Panc1 (cell line): ENCODE measurements around the gene SLC52A1. TPM values are rescaled to one million over a fixed set of nuclear protein-coding genes. Genes with fewer than 3 reads are reported as not detected.

Experiments used
- ATAC-seq: fragments of 200-7000 bp; cut with Tn5 transposase; 2 replicates; pipeline ENCODE4 v1.9.1; 2020; ENCODE audit warnings: mild to moderate bottlenecking, moderate library complexity
- BruUV-seq: library from RNA; stranded (reverse); fragments of 400-500 nt; replicated peaks from 2 replicates; lab custom pipeline; 2021; lab: Mats Ljungman, UMichigan
- CTCF ChIA-PET: fragments of 300-600 bp; sonication (Branson Sonifier 250); formaldehyde crosslinking; loops from one replicate; lab custom pipeline; 2022; ENCODE audit warnings: antibody characterized with exemption; lab: Charles Lee
- POLR2A ChIA-PET: fragments of 300-600 bp; sonication (Branson Sonifier 250); formaldehyde crosslinking; loops from one replicate; lab custom pipeline; 2022; ENCODE audit warnings: antibody characterized with exemption; lab: Charles Lee
- DNase-seq: peaks from one replicate; pipeline ENCODE4 v3.0.0-alpha.2; 2010; ENCODE audit warnings: low read depth, low spot score
- H3K27ac ChIP-seq: 2 replicates; pipeline ENCODE4 v1.5.1; 2011; ENCODE audit warnings: mild to moderate bottlenecking, low read length, inconsistent platforms
- H3K27me3 ChIP-seq: fragments of 200-500 bp; sonication (Bioruptor generic); 2 replicates; pipeline ENCODE4 v1.6.0; 2014; ENCODE audit warnings: low read length, inconsistent platforms; ENCODE audit not compliant: control insufficient read depth, insufficient read depth
- H3K36me3 ChIP-seq: fragments of 200-500 bp; sonication (Bioruptor generic); 2 replicates; pipeline ENCODE4 v1.5.1; 2014; ENCODE audit warnings: inconsistent platforms, mild to moderate bottlenecking, low read length, moderate library complexity; ENCODE audit not compliant: control insufficient read depth, insufficient read depth
- H3K4me1 ChIP-seq: 2 replicates; pipeline ENCODE4 v1.5.1; 2011; ENCODE audit warnings: inconsistent platforms, mild to moderate bottlenecking, low read length, moderate library complexity; ENCODE audit not compliant: control insufficient read depth, insufficient read depth
- H3K4me3 ChIP-seq, 2 experiments: 2 replicates each; pipeline ENCODE4 v1.5.1; 2011 to 2012; ENCODE audit warnings: low read depth in 2 of 2, low read length in 2 of 2, mild to moderate bottlenecking in 2 of 2, inconsistent platforms in 1 of 2, moderate library complexity in 1 of 2
- H3K9me3 ChIP-seq: fragments of 200-500 bp; sonication (Bioruptor generic); 2 replicates; pipeline ENCODE4 v1.5.1; 2014; ENCODE audit warnings: low read depth, mild to moderate bottlenecking, inconsistent platforms, low read length, moderate library complexity; ENCODE audit not compliant: control insufficient read depth, insufficient read depth
- CTCF ChIP-seq: fragments of 450-650 bp; IDR thresholded peaks from 2 replicates; pipeline ENCODE4 v1.5.1; 2017; ENCODE audit warnings: mild to moderate bottlenecking
- POLR2AphosphoS5 ChIP-seq: IDR thresholded peaks from 2 replicates; pipeline ENCODE4 v1.6.1; 2012; ENCODE audit warnings: mild to moderate bottlenecking, low read depth, low read length, moderate library complexity
- REST ChIP-seq, 2 experiments: IDR thresholded peaks; 2 replicates each; pipeline ENCODE4 v1.6.1; 2011 to 2012; ENCODE audit warnings: low read depth in 2 of 2, control low read depth in 1 of 2, low read length in 1 of 2, mild to moderate bottlenecking in 1 of 2, moderate library complexity in 1 of 2; ENCODE audit not compliant: insufficient read depth in 1 of 2
- SIN3A ChIP-seq: IDR thresholded peaks from 2 replicates; pipeline ENCODE4 v1.6.1; 2012; ENCODE audit warnings: low read depth, mild to moderate bottlenecking, low read length, moderate library complexity, borderline replicate concordance; ENCODE audit not compliant: insufficient read depth
- TCF7L2 ChIP-seq: IDR thresholded peaks from 2 replicates; pipeline ENCODE4 v1.6.1; 2011; ENCODE audit warnings: mild to moderate bottlenecking, low read depth, low read length, inconsistent platforms
- in situ Hi-C: cut with HindIII; loops from 2 replicates; pipeline ENCODE4 v1.10.0; 2016; ENCODE audit warnings: low sequenced_read_pairs, low pct_unique_long_range_greater_than_20kb
- intact Hi-C: fragments of 100-400 bp; cut with micrococcal nuclease; formaldehyde crosslinking; loops from one replicate; pipeline ENCODE4 v1.10.0; 2022; ENCODE audit not compliant: unreplicated experiment
- total RNA-seq: library from RNA; stranded (reverse); gene quantifications from one replicate; pipeline ENCODE4 v1.2.1, GENCODE V29; 2021; ENCODE audit not compliant: unreplicated experiment

Gene SLC52A1
- total RNA-seq, 1 experiment from 2014 or later, result 0.54 TPM

- H3K4me1 ChIP-seq, result no peaks in the 10 kb centered on the region
- TF ChIP-seq CTCF (no peak), POLR2AphosphoS5 (no peak), REST (IDR thresholded peaks at IDR 0.05; ENCODE audit: insufficient read depth in 1 of 2, low read depth in 2 of 2, low read length in 1 of 2) (no peak), SIN3A (no peak), TCF7L2 (no peak)
- H3K4me3 ChIP-seq, result no peak overlapping the region
- no peaks in the 10 kb centered on the region for H3K36me3 ChIP-seq
- no peak overlapping the region for H3K27ac ChIP-seq
- DNase-seq (no peak), ATAC-seq (no peak)
- no TSS peak for BruUV-seq
- H3K9me3 ChIP-seq, result no peaks in the 10 kb centered on the region
- ChIA-PET CTCF (interaction anchor here (0.7 kb wide), 1 partner anchor 85 kb away, joined by 3 read pairs; no protein-coding TSS in a partner anchor), POLR2A (no interaction called here)
- in situ Hi-C loops, result no loop called here
- H3K27me3 ChIP-seq, result no peaks in the 10 kb centered on the region
- intact Hi-C loops, result no loop called here
Measured at GRCh38 chr17:5065227-5065744, 30.1 kb upstream of the SLC52A1 start.

DNA sequence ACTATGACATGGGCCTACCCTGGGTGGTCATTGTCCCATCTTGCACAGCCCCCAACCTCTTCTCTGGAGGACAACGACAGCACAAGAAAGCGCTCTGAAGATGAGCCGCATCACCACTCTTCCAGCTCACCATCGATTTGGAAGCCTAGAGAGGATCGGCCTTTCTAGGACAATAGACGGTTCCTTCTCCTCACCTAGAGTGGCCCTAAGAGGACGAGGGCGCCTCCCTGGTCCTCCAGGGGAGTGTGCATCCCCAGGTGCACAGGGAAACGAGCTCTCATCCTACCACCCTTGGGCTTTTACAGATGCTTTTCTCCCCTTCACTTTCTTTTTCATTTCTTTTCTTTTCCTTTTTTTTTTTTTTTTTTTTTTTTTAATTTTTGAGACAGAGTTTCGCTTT, 20.3 kb upstream of the SLC52A1 start:
- Histone ChIP-seq H3K4me3 (no peak overlapping the region), H3K27me3 (no peaks in the 10 kb centered on the region), H3K4me1 (no peaks in the 10 kb centered on the region), H3K36me3 (no peaks in the 10 kb centered on the region), H3K27ac (no peak overlapping the region), H3K9me3 (no peaks in the 10 kb centered on the region)
- in situ Hi-C loops (no loop called here), intact Hi-C loops (no loop called here)
- CTCF ChIA-PET, result interaction anchor here (0.7 kb wide), 1 partner anchor 155 kb away, joined by 7 read pairs; no protein-coding TSS in a partner anchor
- ATAC-seq, result no peak
- no TSS peak for BruUV-seq
- no peak for DNase-seq
- POLR2A ChIA-PET, result interaction anchor here (0.7 kb wide), 1 partner anchor 26 kb away, joined by 8 read pairs; no protein-coding TSS in a partner anchor
- TF ChIP-seq POLR2AphosphoS5 (no peak), TCF7L2 (no peak), SIN3A (no peak), CTCF (no peak), REST (IDR thresholded peaks at IDR 0.05; ENCODE audit: insufficient read depth in 1 of 2, low read depth in 2 of 2, low read length in 1 of 2) (no peak)
